Mammary epithelial cell (primary cell): ENCODE data around the gene EVX2.

Source experiments
- CTCF ChIP-seq, 2 donors: IDR thresholded peaks in 1 of 2; conservative IDR thresholded peaks in 1 of 2; 2 replicates each; pipeline ENCODE4 v1.5.1; 2011 to 2012; ENCODE audit warnings: inconsistent platforms in 2 of 2, low read length in 2 of 2, mild to moderate bottlenecking in 2 of 2, control low read depth in 1 of 2, low read depth in 1 of 2; ENCODE audit not compliant: insufficient read depth in 1 of 2; ENCODE audit errors: extremely low read depth in 1 of 2
- EZH2 ChIP-seq: IDR thresholded peaks from 2 replicates; pipeline ENCODE4 v1.6.1; 2012; ENCODE audit warnings: low read length, inconsistent platforms, borderline replicate concordance

GRCh38 chr2:176082525-176082823, 1.3 kb downstream of the EVX2 start:
- TF ChIP-seq CTCF (conservative IDR thresholded peaks at IDR 0.05 in 1 of 2, IDR thresholded peaks at IDR 0.05 in 1 of 2; ENCODE audit: extremely low read depth in 1 of 2, insufficient read depth in 1 of 2, low read depth in 1 of 2, low read length in 2 of 2) (no peak), EZH2 (no peak)
